AG20443 (cell line): ENCODE results near the gene EIF1.
"Not testable (repeated sequence)": the region's sequence is repeated elsewhere in the genome, so short reads cannot be mapped to it uniquely, and the experiment has no call there.

Source experiments
- DNase-seq: peaks from one replicate; pipeline ENCODE4 v3.0.0; 2012; ENCODE audit warnings: low spot score, mixed read lengths

Gene EIF1

GRCh38 chr17:41678907-41679739 lies 9.6 kb upstream of the EIF1 start:
- peak; percentile 37 for DNase-seq

- DNase-seq: no peak
These were observed 8.8 kb upstream of the EIF1 start for GRCh38 chr17:41679740-41680425.

GRCh38 chr17:41680426-41681040 lies 8.2 kb upstream of the EIF1 start:
- DNase-seq: no peak

GRCh38 chr17:41681776-41682175 lies 6.9 kb upstream of the EIF1 start:
- no peak for DNase-seq

- DNase-seq: no peak
These were observed 6.1 kb upstream of the EIF1 start for GRCh38 chr17:41682631-41683030.

GRCh38 chr17:41683441-41684007 lies 5.2 kb upstream of the EIF1 start:
- no peak for DNase-seq

- no peak for DNase-seq
These were observed 4.7 kb upstream of the EIF1 start for GRCh38 chr17:41684035-41684434.

GRCh38 chr17:41685753-41686152 lies 2.9 kb upstream of the EIF1 start:
- DNase-seq: not testable (repeated sequence)

GRCh38 chr17:41686281-41686680 lies 2.4 kb upstream of the EIF1 start:
- no peak for DNase-seq

- DNase-seq: no peak
These were observed 651 bp upstream of the EIF1 start for GRCh38 chr17:41687828-41688640.

GRCh38 chr17:41689497-41690299 lies 1.0 kb downstream of the EIF1 start:
- no peak for DNase-seq

- no peak for DNase-seq
These were observed 1.8 kb downstream of the EIF1 start for GRCh38 chr17:41690497-41690896.

- DNase-seq: no peak
These were observed 2.5 kb downstream of the EIF1 start for GRCh38 chr17:41691031-41691777.

- DNase-seq: no peak
These were observed 4.2 kb downstream of the EIF1 start for GRCh38 chr17:41692722-41693521.

GRCh38 chr17:41695134-41695661 lies 6.5 kb downstream of the EIF1 start:
- DNase-seq: no peak

- DNase-seq: peak; percentile 87
These were observed 7.5 kb downstream of the EIF1 start for GRCh38 chr17:41695954-41696757.

- peak; percentile 82 for DNase-seq
These were observed 8.7 kb downstream of the EIF1 start for GRCh38 chr17:41697122-41697962.
